HG03045 (cell line): ENCODE data around the gene SOS1.
A peak's percentile ranks its signal among the peaks of the same experiment; 100 is the strongest.
"Not testable (repeated sequence)": the region's sequence is repeated elsewhere in the genome, so short reads cannot be mapped to it uniquely, and the experiment has no call there.

Source experiments
- ATAC-seq: cut with Tn5 transposase; IDR thresholded peaks from one replicate; pipeline ENCODE4 v1.9.1; 2021; ENCODE audit warnings: mild to moderate bottlenecking, moderate library complexity; ENCODE audit not compliant: unreplicated experiment

The SOS1 gene

DNA sequence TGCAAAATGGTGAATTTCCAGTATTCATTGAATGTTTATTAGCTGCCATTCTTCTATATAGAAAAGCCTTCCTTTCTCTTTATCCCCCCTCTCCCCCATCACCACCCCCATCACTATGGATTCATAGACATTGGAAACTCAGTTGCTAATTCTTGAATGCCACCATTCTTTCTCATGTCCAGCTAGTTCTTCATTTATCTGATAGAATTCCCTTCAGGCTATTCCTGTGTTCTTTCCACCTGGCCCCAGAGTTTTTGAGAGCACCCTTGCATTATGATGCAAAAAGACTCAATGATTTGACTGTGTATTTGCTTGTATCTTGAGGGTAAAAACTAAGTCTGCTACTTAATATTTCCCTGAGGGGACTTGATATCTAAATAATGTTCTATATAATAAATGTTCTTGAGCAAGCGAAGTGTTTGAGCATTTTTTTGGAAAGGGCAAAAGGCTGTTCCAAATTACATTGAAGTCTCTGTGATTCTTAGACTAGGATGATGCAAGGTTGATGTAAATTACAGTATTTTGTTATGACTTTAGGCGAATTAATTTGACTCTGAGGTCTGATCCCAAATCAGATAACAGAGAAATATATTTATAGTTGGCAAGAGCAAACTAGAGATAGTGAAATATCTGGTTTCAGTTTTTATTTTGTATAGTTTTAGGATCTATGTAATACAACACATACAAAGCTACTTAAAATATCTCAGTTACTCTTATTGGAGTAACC, 18.8 kb upstream of the SOS1 start:
- ATAC-seq = no peak

DNA sequence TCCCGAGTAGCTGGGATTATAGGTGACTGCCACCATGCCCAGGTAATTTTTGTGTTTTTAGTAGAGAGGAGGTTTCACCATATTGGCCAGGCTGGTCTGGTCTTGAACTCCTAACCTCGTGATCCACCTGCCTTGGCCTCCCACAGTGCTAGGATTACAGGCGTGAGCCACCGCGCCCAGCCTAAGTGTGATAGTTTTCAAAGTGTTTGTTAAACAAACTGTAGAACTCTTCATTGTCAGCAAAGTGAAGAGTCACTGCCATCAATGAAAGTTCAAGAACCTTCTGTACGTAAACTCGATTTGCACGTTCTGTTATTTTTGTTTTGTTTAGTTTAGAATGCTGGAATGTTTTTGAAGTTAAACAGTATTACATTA, 18.0 kb upstream of the SOS1 start:
- no peak for ATAC-seq

- ATAC-seq = not testable (repeated sequence)
Observed at GRCh38 chr2:39138187-39138836, 17.5 kb upstream of the SOS1 start.

- ATAC-seq = no peak
Observed at GRCh38 chr2:39136799-39137198, 15.9 kb upstream of the SOS1 start.

DNA sequence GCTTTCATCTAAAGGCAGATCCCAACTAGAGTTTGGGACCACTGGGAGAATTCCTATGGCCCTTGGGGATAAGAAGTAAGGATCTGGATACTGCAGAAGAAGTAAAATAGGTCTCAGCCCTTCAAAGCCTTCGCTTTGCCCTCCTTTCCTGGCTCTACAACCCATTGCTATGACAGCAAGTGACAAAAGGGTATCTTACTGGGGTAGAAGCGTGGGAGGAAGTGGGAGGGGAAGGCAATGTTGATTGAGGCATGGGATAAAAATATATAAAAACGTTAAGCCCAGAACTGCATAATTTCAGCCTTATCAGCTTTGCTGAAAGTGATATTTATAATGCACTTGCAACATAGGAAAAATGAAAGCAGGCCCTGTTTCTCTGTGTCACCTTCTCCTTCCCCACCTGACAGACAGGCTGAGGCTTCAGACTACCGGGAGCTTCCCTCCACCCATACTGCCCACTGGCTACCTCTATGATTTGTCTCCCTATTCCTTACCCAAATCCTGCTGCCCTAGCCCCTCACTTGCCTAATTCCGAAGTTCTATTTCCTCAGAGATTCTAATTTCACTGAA, 14.9 kb upstream of the SOS1 start:
- ATAC-seq = no peak

- no peak for ATAC-seq
Observed at GRCh38 chr2:39133215-39133851, 12.5 kb upstream of the SOS1 start.

- ATAC-seq = peak; percentile 47
Observed at GRCh38 chr2:39128919-39129391, 8.1 kb upstream of the SOS1 start.

DNA sequence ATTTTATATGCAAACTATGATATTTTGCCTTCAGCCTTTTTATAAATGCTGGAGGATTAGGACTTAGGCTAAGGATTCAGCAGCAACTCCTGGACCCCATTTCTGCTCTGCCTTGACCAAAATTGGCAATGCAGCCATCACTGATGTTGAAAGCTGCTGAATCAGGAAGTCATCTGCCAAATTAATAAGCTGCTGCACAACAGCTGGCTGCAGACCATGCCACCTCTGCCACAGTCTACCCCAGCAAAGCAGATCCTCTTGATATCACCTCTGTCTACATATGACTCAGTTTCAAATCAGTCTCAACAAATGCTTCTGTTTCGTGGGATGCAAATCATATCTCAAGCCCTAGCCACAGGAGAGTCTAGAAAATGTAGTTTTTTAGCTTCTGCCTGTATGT, 7.1 kb upstream of the SOS1 start:
- ATAC-seq = no peak

- ATAC-seq = no peak
Observed at GRCh38 chr2:39124746-39125057, 3.9 kb upstream of the SOS1 start.

DNA sequence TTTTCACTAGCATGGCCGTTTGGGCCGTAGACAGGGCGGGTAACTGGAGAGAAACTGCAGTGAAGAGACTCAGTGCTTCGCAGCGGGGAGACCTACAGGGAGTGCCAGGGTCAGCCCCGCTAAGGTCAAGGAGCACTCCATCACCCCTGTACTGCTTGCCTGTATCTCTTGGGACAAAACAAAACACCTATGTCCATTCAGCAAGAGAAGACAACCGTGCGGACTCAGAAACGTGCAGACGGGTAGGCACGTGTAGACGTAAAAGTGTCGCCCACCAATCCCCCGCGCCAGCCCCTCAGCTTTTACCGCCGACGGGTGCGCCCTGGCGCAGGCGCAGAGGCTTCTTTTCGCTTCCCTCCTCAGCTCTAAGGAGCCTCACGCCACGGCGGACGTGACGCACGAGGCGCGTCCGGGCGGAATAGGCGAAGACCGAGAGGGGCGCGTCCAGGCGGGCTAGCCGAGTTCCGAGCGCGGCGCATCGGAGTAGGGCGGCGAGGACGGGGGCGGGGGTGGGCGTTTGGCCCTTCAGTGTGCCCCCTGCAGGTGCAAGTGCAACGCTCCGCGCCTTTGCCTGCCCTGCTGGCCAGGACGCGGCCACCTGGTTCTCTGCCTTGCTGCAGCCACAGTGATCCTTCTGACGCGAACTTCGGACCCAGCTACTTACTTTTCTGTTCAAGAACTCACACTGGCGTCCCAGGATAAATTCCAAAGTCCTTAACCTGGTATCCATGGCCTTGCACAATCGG, 3.3 kb upstream of the SOS1 start:
- ATAC-seq = peak; percentile 61

DNA sequence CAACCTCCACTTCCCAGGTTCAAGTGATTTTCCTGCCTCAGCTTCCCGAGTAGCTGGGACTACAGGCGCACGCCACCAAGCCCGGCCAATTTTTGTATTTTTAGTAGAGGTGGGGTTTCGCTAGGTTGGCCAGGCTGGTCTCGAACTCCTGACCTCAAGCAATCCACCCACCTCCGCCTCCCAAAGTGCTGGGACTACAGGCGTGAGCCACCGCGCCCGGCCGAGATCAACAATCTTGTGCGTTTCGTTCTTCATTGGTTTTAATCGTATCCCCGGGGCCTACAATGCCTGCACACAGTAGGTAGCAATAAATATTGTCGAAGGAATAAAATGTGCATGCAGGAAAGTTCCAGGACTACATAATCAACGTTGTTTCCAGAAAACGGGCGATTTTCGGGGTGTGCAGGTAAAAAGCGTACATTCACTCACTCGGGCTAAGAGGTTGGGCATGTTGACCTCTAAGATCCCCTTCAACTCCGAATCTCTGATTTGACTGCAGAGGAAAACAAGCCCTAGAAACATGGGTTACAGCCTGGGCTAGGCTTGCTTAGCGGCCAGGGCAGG, 2.7 kb upstream of the SOS1 start:
- no peak for ATAC-seq

GRCh38 chr2:39121523-39122063, 742 bp upstream of the SOS1 start:
- ATAC-seq = no peak

- peak; percentile 20 for ATAC-seq
Observed at GRCh38 chr2:39120521-39120770, 405 bp downstream of the SOS1 start.

DNA sequence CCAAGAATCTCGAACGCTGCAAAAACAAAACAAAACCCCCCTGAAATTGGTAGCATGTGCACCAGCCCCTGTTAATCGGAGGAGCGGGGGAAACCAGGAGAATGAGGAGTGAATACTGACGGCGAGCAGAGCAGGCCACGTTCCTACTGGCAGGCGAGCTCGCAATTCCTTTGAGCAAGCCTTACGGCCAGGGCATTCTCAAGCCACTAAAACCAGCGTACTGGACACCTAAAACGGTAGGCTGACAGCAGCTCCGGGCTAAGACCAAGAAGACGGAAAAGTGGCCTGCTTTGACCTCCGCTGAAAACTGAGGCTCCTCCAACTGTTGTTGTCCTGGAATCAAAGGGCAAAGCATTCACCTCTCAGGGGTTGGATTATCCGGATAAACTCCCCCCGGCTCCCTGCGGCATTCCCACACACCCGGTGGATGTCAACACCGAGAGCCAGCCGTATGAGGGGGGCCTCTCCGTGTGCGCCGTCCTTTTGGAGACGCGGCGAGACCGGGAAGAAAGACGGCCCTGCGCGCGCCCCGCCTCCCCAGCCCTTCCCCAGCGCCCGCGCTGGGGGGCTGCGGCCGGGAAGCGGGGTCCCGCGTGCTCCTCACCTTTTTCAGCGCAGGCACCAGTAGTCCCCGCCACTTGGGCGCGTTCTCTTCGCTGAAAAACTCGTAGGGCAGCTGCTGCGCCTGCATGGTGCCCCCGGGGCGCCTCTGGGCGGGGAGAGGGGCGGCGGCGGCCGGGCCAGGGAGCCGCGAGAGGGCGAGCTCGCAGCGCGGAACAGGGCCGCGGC, 925 bp downstream of the SOS1 start:
- peak; percentile 40 for ATAC-seq

GRCh38 chr2:39118786-39119499, 1.9 kb downstream of the SOS1 start:
- ATAC-seq = no peak

GRCh38 chr2:39115556-39115955, 5.3 kb downstream of the SOS1 start:
- ATAC-seq = no peak

GRCh38 chr2:39114771-39115170, 6.1 kb downstream of the SOS1 start:
- no peak for ATAC-seq

DNA sequence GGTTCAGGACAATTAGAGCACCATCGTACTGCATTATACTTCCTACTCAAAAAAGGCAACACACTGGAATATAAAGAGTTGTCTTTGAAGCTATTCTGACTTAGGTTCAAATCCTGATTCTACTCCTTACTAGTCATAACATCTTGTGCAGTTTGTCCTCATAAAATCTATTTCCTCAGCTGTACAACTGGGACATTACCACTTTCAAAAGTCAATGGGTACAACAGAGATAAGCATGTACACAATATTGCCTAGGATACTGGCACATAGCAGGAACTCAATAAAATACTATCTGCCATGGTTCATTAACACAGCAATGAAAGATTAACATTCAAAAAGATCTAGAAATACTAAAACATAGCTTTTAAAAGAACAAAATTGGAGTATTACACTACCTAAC, 11.3 kb downstream of the SOS1 start:
- no peak for ATAC-seq

- no peak for ATAC-seq
Observed at GRCh38 chr2:39108377-39108776, 12.5 kb downstream of the SOS1 start.
